Stimulated activated CD4-positive, alpha-beta T cell treated with anti-CD3 and anti-CD28 coated beads, Interleukin-2, amount 100 ng/mL, for 4 hours (primary cell): ENCODE measurements around the gene SH2D5.
"Not testable (repeated sequence)": the region's sequence is repeated elsewhere in the genome, so short reads cannot be mapped to it uniquely, and the experiment has no call there.

Source experiments
- DNase-seq: peaks from one replicate; pipeline ENCODE4 v3.0.0-alpha.2; 2020; ENCODE audit warnings: low read depth

The SH2D5 gene

GRCh38 chr1:20695515-20695914, 37.0 kb downstream of the SH2D5 start:
- no peak for DNase-seq

GRCh38 chr1:20693623-20694022, 38.9 kb downstream of the SH2D5 start:
- no peak for DNase-seq

- no peak for DNase-seq
Measured at GRCh38 chr1:20691872-20692271, 40.6 kb downstream of the SH2D5 start.

- DNase-seq, result no peak
Measured at GRCh38 chr1:20689645-20690056, 42.9 kb downstream of the SH2D5 start.

- DNase-seq, result no peak
Measured at GRCh38 chr1:20686883-20687725, 45.4 kb downstream of the SH2D5 start.

- no peak for DNase-seq
Measured at GRCh38 chr1:20685741-20686140, 46.8 kb downstream of the SH2D5 start.

- DNase-seq, result no peak
Measured at GRCh38 chr1:20685099-20685662, 47.3 kb downstream of the SH2D5 start.

- no peak for DNase-seq
Measured at GRCh38 chr1:20684651-20685050, 47.9 kb downstream of the SH2D5 start.

GRCh38 chr1:20684050-20684620, 48.4 kb downstream of the SH2D5 start:
- no peak for DNase-seq

GRCh38 chr1:20683614-20684013, 48.9 kb downstream of the SH2D5 start:
- DNase-seq, result no peak

- no peak for DNase-seq
Measured at GRCh38 chr1:20682571-20683236, 49.8 kb downstream of the SH2D5 start.

- DNase-seq, result no peak
Measured at GRCh38 chr1:20681999-20682398, 50.5 kb downstream of the SH2D5 start.

GRCh38 chr1:20680269-20680668, 52.2 kb downstream of the SH2D5 start:
- no peak for DNase-seq

- no peak for DNase-seq
Measured at GRCh38 chr1:20678599-20678998, 53.9 kb downstream of the SH2D5 start.

GRCh38 chr1:20673626-20674025, 58.9 kb downstream of the SH2D5 start:
- DNase-seq, result not testable (repeated sequence)

GRCh38 chr1:20672265-20672632, 60.3 kb downstream of the SH2D5 start:
- DNase-seq, result no peak

GRCh38 chr1:20670936-20671335, 61.6 kb downstream of the SH2D5 start:
- DNase-seq, result no peak
